ENCODE results near the gene MS4A5.
"Not testable (repeated sequence)": the region's sequence is repeated elsewhere in the genome, so short reads cannot be mapped to it uniquely, and the experiment has no call there.

MS4A5 gene

GRCh38 chr11:60429272-60429671 lies at the start of gene MS4A5:
MS4A5 (plus strand) TSS chr11:60429572; CDS start chr11:60429675, 103 bp downstream.
- DNase-seq (ENCODE audit: low read depth in 2 of 2) = no peak

- DNase-seq (ENCODE audit: low read depth in 2 of 2) = no peak
Measured at GRCh38 chr11:60389279-60389910, 40.0 kb upstream of the MS4A5 start.

- DNase-seq (ENCODE audit: low read depth in 2 of 2) = no peak
Measured at GRCh38 chr11:60390419-60390818, 39.0 kb upstream of the MS4A5 start.

GRCh38 chr11:60392361-60392760 lies 37.0 kb upstream of the MS4A5 start:
- DNase-seq (ENCODE audit: low read depth in 2 of 2) = no peak

- no peak for DNase-seq (ENCODE audit: low read depth in 2 of 2)
Measured at GRCh38 chr11:60393016-60393415, 36.4 kb upstream of the MS4A5 start.

- DNase-seq (ENCODE audit: low read depth in 2 of 2) = no peak
Measured at GRCh38 chr11:60394666-60395380, 34.5 kb upstream of the MS4A5 start.

- DNase-seq (ENCODE audit: low read depth in 2 of 2) = no peak
Measured at GRCh38 chr11:60396382-60396781, 33.0 kb upstream of the MS4A5 start, which contains the start of gene MS4A14. MS4A14 (plus strand) TSS chr11:60396459; CDS start chr11:60396579, 120 bp downstream.

- no peak for DNase-seq (ENCODE audit: low read depth in 2 of 2)
Measured at GRCh38 chr11:60396799-60397198, 32.6 kb upstream of the MS4A5 start.

- no peak for DNase-seq (ENCODE audit: low read depth in 2 of 2)
Measured at GRCh38 chr11:60420015-60420414, 9.4 kb upstream of the MS4A5 start.

- DNase-seq (ENCODE audit: low read depth in 2 of 2) = no peak
Measured at GRCh38 chr11:60422609-60423008, 6.8 kb upstream of the MS4A5 start.

GRCh38 chr11:60428517-60428916 lies 855 bp upstream of the MS4A5 start:
- DNase-seq (ENCODE audit: low read depth in 2 of 2) = no peak

GRCh38 chr11:60431251-60431650 lies 1.9 kb downstream of the MS4A5 start:
- DNase-seq (ENCODE audit: low read depth in 2 of 2) = no peak

- DNase-seq (ENCODE audit: low read depth in 2 of 2) = no peak
Measured at GRCh38 chr11:60433401-60433800, 4.0 kb downstream of the MS4A5 start.

GRCh38 chr11:60447070-60447469 lies 17.7 kb downstream of the MS4A5 start:
- DNase-seq (ENCODE audit: low read depth in 2 of 2) = no peak

- no peak for DNase-seq (ENCODE audit: low read depth in 2 of 2)
Measured at GRCh38 chr11:60447846-60448245, 18.5 kb downstream of the MS4A5 start.

GRCh38 chr11:60451185-60451584 lies 21.8 kb downstream of the MS4A5 start:
- DNase-seq (ENCODE audit: low read depth in 2 of 2) = not testable (repeated sequence)

GRCh38 chr11:60454212-60454611 lies 24.8 kb downstream of the MS4A5 start:
- no peak for DNase-seq (ENCODE audit: low read depth in 2 of 2)

- no peak for DNase-seq (ENCODE audit: low read depth in 2 of 2)
Measured at GRCh38 chr11:60455531-60456042, 26.2 kb downstream of the MS4A5 start, which contains the start of gene MS4A1. MS4A1 (plus strand) TSS chr11:60455847; CDS start chr11:60462375, 6,528 bp downstream.

- no peak for DNase-seq (ENCODE audit: low read depth in 2 of 2)
Measured at GRCh38 chr11:60457576-60457975, 28.2 kb downstream of the MS4A5 start.

- no peak for DNase-seq (ENCODE audit: low read depth in 2 of 2)
Measured at GRCh38 chr11:60459345-60459744, 30.0 kb downstream of the MS4A5 start.

GRCh38 chr11:60468829-60469228 lies 39.5 kb downstream of the MS4A5 start:
- no peak for DNase-seq (ENCODE audit: low read depth in 2 of 2)

- no peak for DNase-seq (ENCODE audit: low read depth in 2 of 2)
Measured at GRCh38 chr11:60469723-60470122, 40.4 kb downstream of the MS4A5 start.

GRCh38 chr11:60477035-60477445 lies 47.7 kb downstream of the MS4A5 start:
- no peak for DNase-seq (ENCODE audit: low read depth in 2 of 2)

Data from activated CD4-positive, alpha-beta T cell treated with anti-CD3 and anti-CD28 coated beads for 24 hours (primary cell).